Measurements from ENCODE around the gene FGG.

DNA sequence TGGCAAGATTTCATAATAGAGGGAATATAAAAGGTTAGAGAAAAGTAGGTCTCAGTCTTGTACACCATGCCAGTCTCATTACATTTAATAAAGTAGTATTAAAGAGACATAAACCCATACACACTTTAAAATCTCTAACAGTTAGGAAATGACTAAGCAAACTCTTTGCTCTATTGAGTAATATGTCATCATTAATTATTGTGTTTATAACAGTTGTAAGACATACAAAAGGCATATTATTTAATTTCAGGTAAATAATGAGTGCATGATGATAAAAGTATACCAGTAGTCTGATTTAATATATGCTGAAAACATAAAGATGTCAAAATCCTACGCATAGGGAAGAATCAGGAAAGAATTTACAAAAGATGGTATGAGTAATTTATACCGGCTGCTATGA lies 31.0 kb upstream of the FGG start:
- no peak for TF ChIP-seq POLR2A (IDR thresholded peaks at IDR 0.05)
- TF ChIP-seq, protein P1, sequence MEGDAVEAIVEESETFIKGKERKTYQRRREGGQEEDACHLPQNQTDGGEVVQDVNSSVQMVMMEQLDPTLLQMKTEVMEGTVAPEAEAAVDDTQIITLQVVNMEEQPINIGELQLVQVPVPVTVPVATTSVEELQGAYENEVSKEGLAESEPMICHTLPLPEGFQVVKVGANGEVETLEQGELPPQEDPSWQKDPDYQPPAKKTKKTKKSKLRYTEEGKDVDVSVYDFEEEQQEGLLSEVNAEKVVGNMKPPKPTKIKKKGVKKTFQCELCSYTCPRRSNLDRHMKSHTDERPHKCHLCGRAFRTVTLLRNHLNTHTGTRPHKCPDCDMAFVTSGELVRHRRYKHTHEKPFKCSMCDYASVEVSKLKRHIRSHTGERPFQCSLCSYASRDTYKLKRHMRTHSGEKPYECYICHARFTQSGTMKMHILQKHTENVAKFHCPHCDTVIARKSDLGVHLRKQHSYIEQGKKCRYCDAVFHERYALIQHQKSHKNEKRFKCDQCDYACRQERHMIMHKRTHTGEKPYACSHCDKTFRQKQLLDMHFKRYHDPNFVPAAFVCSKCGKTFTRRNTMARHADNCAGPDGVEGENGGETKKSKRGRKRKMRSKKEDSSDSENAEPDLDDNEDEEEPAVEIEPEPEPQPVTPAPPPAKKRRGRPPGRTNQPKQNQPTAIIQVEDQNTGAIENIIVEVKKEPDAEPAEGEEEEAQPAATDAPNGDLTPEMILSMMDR (IDR thresholded peaks at IDR 0.05), result no peak

All from right lobe of liver (tissue), 4 donors.